Stomach smooth muscle (tissue), 2 donors: ENCODE results near the gene GINS2.
A peak's percentile ranks its signal among the peaks of the same experiment; 100 is the strongest.

Experiments
- H3K27ac ChIP-seq: one replicate; pipeline ENCODE4 v1.7.0; 2013; ENCODE audit warnings: mild to moderate bottlenecking, low read length, inconsistent platforms
- H3K27me3 ChIP-seq, 2 donors: one replicate each; pipeline ENCODE4 v1.7.0; 2013; ENCODE audit warnings: low read length in 2 of 2; ENCODE audit not compliant: insufficient read depth in 2 of 2, control insufficient read depth in 1 of 2
- H3K36me3 ChIP-seq, 2 donors: one replicate each; pipeline ENCODE4 v1.7.0; 2013; ENCODE audit warnings: low read length in 2 of 2; ENCODE audit not compliant: control insufficient read depth in 2 of 2, insufficient read depth in 2 of 2
- H3K4me1 ChIP-seq: one replicate; pipeline ENCODE4 v1.7.0; 2013; ENCODE audit warnings: low read length; ENCODE audit not compliant: control insufficient read depth, insufficient read depth
- H3K4me3 ChIP-seq, 2 donors: one replicate each; pipeline ENCODE4 v1.7.0; 2013; ENCODE audit warnings: low read length in 2 of 2
- H3K9ac ChIP-seq, 2 donors: one replicate each; pipeline ENCODE4 v1.7.0; 2013; ENCODE audit warnings: low read length in 2 of 2, mild to moderate bottlenecking in 1 of 2
- H3K9me3 ChIP-seq, 2 donors: one replicate each; pipeline ENCODE4 v1.7.0; 2013; ENCODE audit warnings: low read length in 2 of 2; ENCODE audit not compliant: control insufficient read depth in 2 of 2
- donor health status: healthy.
- donor health status: Pancreatic carcinoma.

The GINS2 gene

DNA sequence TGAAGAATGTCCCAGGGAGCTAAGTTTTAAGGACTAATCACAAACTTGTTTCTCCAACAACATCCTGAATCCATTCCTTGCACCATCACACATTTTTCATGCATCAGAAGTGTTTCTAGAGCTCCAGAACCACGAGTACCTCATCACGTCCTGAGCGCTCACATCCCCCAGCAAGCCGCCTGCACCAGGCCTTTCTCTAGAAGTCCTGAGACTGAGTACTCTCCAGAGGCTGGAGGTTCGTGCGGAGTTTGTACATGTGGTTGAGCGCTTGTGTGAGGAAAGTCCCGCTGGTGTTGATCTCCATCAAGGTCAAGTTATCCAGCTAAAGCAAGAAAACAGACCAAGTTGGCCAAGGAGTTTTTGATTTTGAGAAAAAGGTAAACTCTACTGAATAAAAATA lies 10.7 kb downstream of the GINS2 start:
- Histone ChIP-seq H3K27ac (no peak overlapping the region), H3K4me1 (no peaks in the 10 kb centered on the region), H3K27me3 (no peaks in the 10 kb centered on the region), H3K4me3 (no peak overlapping the region), H3K9me3 (no peaks in the 10 kb centered on the region), H3K36me3 (peaks cover 4 to 8% of the 10 kb centered on the region in 2 donors), H3K9ac (no peak overlapping the region)

DNA sequence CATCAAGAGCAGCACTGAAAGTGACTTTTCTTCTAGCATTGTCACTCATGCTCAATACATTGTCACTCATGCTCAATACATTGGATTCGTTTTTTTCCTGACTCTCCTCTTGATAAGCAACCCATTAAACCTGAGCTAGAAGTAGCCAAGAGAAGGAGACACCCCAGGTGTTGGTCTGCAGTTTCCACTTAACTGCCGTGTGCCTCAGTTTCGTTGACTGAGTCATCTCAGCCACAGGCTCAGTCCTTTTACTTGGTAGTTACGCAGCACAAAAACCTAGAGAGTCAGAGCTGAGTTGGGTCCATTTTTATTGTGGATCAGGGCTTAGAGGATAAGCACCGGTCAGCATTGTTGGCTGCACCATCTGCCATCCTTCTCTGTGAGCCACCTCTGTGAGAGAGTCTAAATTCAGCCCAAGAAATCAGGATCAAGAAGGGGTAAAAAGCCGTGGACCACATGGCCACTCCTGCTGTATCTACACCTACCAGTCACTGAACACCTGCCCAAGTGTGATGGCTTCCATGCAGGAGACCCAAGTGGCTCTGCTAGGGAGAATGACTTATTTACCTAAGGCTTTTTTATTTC lies 11.3 kb downstream of the GINS2 start:
- Histone ChIP-seq H3K9ac (no peak overlapping the region), H3K4me1 (no peaks in the 10 kb centered on the region), H3K4me3 (no peak overlapping the region), H3K36me3 (peaks cover 8 to 13% of the 10 kb centered on the region in 2 donors), H3K27me3 (no peaks in the 10 kb centered on the region), H3K27ac (no peak overlapping the region), H3K9me3 (no peaks in the 10 kb centered on the region)

- Histone ChIP-seq H3K9ac (no peak overlapping the region), H3K27me3 (no peaks in the 10 kb centered on the region), H3K9me3 (no peaks in the 10 kb centered on the region), H3K4me1 (no peaks in the 10 kb centered on the region), H3K27ac (no peak overlapping the region), H3K36me3 (peaks cover 16 to 23% of the 10 kb centered on the region in 2 donors), H3K4me3 (no peak overlapping the region)
These were observed 12.3 kb downstream of the GINS2 start for GRCh38 chr16:85676466-85676865.

DNA sequence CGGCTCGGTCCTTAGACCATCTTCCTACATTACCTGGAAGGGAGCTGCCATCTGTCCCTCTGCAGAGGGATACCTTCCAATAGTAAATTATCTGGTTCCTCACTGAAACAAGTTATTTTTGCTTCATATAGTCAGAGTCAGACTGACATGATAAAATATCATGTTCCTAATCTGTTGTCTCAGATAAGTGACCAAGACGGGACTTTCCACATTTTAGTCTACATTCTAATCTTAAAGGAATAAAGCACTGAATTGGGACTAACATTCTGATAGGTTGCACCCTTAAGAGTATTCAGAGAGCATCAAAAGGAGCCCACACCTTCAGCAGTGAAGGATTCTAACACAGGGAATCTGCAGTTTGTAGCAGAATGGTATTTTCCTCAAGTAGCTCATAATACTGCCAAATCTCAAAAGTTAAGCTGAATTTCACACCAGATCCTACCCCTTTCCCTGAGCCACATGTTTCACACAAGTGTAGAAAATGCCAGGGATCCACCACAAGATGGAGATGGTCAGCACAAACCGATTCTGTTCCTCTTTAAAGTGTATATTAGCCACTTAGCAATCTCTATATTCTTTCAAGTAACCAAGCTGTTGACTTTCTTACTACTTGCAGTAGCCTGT lies 13.4 kb downstream of the GINS2 start:
- no peaks in the 10 kb centered on the region for H3K4me1 ChIP-seq
- no peak overlapping the region for H3K4me3 ChIP-seq
- H3K27ac ChIP-seq: no peak overlapping the region
- H3K27me3 ChIP-seq: no peaks in the 10 kb centered on the region
- H3K9me3 ChIP-seq: no peaks in the 10 kb centered on the region
- H3K9ac ChIP-seq: no peak overlapping the region
- peaks cover 23 to 31% of the 10 kb centered on the region in 2 donors for H3K36me3 ChIP-seq

DNA sequence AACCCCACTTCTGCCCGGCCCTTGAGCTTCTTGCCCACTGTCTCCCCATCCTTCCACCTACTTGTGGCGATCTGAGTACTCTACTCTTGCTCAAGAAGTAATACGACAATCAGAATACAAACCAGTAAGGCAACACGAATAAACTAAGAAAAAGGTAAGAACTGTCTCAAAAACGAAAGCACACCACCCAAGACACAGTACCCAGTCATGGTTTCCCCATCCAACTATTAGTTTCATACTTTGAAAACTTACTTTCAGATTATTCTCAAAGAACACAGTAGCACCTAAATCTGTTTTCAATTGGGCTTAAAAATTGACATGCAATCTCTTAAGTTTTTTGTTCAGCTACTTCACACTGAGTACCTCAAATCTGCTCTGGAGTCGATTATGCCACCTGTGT lies 13.9 kb downstream of the GINS2 start:
- peaks cover 27 to 32% of the 10 kb centered on the region in 2 donors for H3K36me3 ChIP-seq
- no peak overlapping the region for H3K4me3 ChIP-seq
- H3K9ac ChIP-seq: no peak overlapping the region
- H3K9me3 ChIP-seq: no peaks in the 10 kb centered on the region
- H3K4me1 ChIP-seq: no peaks in the 10 kb centered on the region
- no peaks in the 10 kb centered on the region for H3K27me3 ChIP-seq
- H3K27ac ChIP-seq: peak overlapping the region; percentile 24

- Histone ChIP-seq H3K9me3 (no peaks in the 10 kb centered on the region), H3K9ac (peak overlapping the region in 1 of 2 donors; percentile 36), H3K27ac (peak overlapping the region; percentile 24), H3K36me3 (peaks cover 31 to 34% of the 10 kb centered on the region in 2 donors), H3K27me3 (no peaks in the 10 kb centered on the region), H3K4me3 (no peak overlapping the region), H3K4me1 (no peaks in the 10 kb centered on the region)
These were observed 14.4 kb downstream of the GINS2 start for GRCh38 chr16:85674418-85674755.

GRCh38 chr16:85673529-85674417 lies 15.0 kb downstream of the GINS2 start:
- peak overlapping the region; percentile 24 for H3K27ac ChIP-seq
- peak overlapping the region in 1 of 2 donors; percentile 51 for H3K9ac ChIP-seq
- no peaks in the 10 kb centered on the region for H3K4me1 ChIP-seq
- no peak overlapping the region for H3K4me3 ChIP-seq
- H3K9me3 ChIP-seq: no peaks in the 10 kb centered on the region
- H3K36me3 ChIP-seq: peaks cover 36 to 40% of the 10 kb centered on the region in 2 donors
- H3K27me3 ChIP-seq: no peaks in the 10 kb centered on the region

DNA sequence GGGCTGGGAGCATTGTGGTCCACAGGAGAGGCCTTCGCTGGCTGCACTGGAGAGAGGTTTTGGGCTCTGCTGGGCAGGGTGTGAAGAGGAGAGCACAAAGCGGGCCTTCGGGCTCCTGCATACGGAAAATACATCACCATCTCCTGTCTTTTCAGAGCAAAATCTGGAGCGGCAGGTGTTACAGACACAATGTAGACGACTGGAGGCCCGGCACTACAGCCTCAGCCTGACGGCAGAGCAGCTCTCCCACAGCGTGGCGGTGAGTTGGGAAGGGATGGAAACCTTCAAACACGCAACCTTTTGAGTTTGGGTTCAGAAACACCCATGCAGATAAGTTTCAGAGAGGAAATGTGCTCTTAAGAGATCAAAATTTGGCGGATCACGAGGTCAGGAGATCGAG lies 17.9 kb downstream of the GINS2 start:
- Histone ChIP-seq H3K4me3 (no peak overlapping the region), H3K9ac (no peak overlapping the region), H3K27ac (no peak overlapping the region), H3K36me3 (peaks cover 63% of the 10 kb centered on the region in 2 donors), H3K27me3 (no peaks in the 10 kb centered on the region), H3K9me3 (no peaks in the 10 kb centered on the region), H3K4me1 (no peaks in the 10 kb centered on the region)

- Histone ChIP-seq H3K36me3 (peaks cover 70 to 75% of the 10 kb centered on the region in 2 donors), H3K9ac (no peak overlapping the region), H3K9me3 (no peaks in the 10 kb centered on the region), H3K27ac (no peak overlapping the region), H3K27me3 (no peaks in the 10 kb centered on the region), H3K4me1 (peaks cover 2% of the 10 kb centered on the region), H3K4me3 (no peak overlapping the region)
These were observed 19.9 kb downstream of the GINS2 start for GRCh38 chr16:85668676-85669424.

DNA sequence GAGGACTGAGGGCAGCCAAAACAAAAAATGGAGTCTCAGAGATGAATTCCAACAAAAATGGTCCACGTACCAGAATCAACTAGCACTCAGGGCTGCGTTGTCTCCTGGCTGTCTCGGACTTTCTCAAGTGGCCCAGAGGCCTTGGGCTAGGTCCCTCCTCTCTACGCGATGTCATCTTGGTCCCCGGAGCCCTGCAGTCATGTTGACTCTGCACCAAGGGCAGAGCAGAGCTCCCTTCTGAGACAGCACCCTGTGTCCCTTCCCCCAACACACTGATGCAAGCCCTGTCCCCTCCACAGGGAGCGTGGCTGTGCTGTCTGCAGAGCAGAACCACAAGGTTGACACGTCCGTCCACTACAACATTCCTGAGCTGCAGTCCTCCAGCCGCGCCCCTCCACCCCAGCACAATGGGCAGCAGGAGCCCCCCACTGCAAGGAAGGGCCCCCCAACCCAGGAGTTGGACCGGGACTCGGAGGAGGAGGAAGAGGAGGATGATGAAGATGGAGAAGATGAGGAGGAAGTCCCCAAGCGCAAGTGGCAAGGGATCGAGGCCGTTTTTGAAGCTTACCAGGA lies 20.8 kb downstream of the GINS2 start:
- Histone ChIP-seq H3K9me3 (no peaks in the 10 kb centered on the region), H3K27ac (no peak overlapping the region), H3K27me3 (no peaks in the 10 kb centered on the region), H3K9ac (no peak overlapping the region), H3K4me1 (peaks cover 6% of the 10 kb centered on the region), H3K36me3 (peaks cover 76 to 84% of the 10 kb centered on the region in 2 donors), H3K4me3 (no peak overlapping the region)
